GM18519 (cell line): ENCODE measurements around the gene KIFC3.
"Not testable (repeated sequence)": the region's sequence is repeated elsewhere in the genome, so short reads cannot be mapped to it uniquely, and the experiment has no call there.

ENCODE experiments used
- ATAC-seq: cut with Tn5 transposase; IDR thresholded peaks from one replicate; pipeline ENCODE4 v1.9.1; 2021; ENCODE audit warnings: mild to moderate bottlenecking, moderate library complexity; ENCODE audit not compliant: unreplicated experiment, low FRiP score

The KIFC3 gene

GRCh38 chr16:57788252-57788841 lies 13.9 kb downstream of the KIFC3 start:
- no peak for ATAC-seq

GRCh38 chr16:57787519-57787905 lies 14.8 kb downstream of the KIFC3 start:
- ATAC-seq, result no peak

- no peak for ATAC-seq
Measured at GRCh38 chr16:57786632-57787518, 15.4 kb downstream of the KIFC3 start.

- no peak for ATAC-seq
Measured at GRCh38 chr16:57785924-57786323, 16.4 kb downstream of the KIFC3 start.

- ATAC-seq, result no peak
Measured at GRCh38 chr16:57785385-57785784, 16.9 kb downstream of the KIFC3 start.

GRCh38 chr16:57784334-57784733 lies 18.0 kb downstream of the KIFC3 start:
- ATAC-seq, result no peak

GRCh38 chr16:57783883-57784282 lies 18.4 kb downstream of the KIFC3 start:
- ATAC-seq, result no peak

GRCh38 chr16:57783116-57783515 lies 19.2 kb downstream of the KIFC3 start:
- ATAC-seq, result no peak

- not testable (repeated sequence) for ATAC-seq
Measured at GRCh38 chr16:57782607-57783055, 19.7 kb downstream of the KIFC3 start.

- no peak for ATAC-seq
Measured at GRCh38 chr16:57781741-57782606, 20.3 kb downstream of the KIFC3 start.

- ATAC-seq, result no peak
Measured at GRCh38 chr16:57781349-57781740, 20.9 kb downstream of the KIFC3 start.

GRCh38 chr16:57779836-57780235 lies 22.5 kb downstream of the KIFC3 start:
- ATAC-seq, result not testable (repeated sequence)

- ATAC-seq, result no peak
Measured at GRCh38 chr16:57778658-57779057, 23.6 kb downstream of the KIFC3 start.

- no peak for ATAC-seq
Measured at GRCh38 chr16:57775661-57776469, 26.4 kb downstream of the KIFC3 start.

GRCh38 chr16:57774705-57775285 lies 27.5 kb downstream of the KIFC3 start:
- ATAC-seq, result no peak

- no peak for ATAC-seq
Measured at GRCh38 chr16:57773655-57774295, 28.5 kb downstream of the KIFC3 start.

GRCh38 chr16:57773019-57773418 lies 29.3 kb downstream of the KIFC3 start:
- no peak for ATAC-seq

- ATAC-seq, result no peak
Measured at GRCh38 chr16:57771141-57771785, 31.0 kb downstream of the KIFC3 start.

- ATAC-seq, result no peak
Measured at GRCh38 chr16:57770361-57770760, 31.9 kb downstream of the KIFC3 start.
